Measurements from ENCODE around the gene MAP4K5. TPM values are rescaled to one million over a fixed set of nuclear protein-coding genes. Genes with fewer than 3 reads are reported as not detected.
"Not testable (repeated sequence)": the region's sequence is repeated elsewhere in the genome, so short reads cannot be mapped to it uniquely, and the experiment has no call there.

Gene MAP4K5
- polyA plus RNA-seq, 2 donors, result 15.4 to 20.3 TPM

DNA sequence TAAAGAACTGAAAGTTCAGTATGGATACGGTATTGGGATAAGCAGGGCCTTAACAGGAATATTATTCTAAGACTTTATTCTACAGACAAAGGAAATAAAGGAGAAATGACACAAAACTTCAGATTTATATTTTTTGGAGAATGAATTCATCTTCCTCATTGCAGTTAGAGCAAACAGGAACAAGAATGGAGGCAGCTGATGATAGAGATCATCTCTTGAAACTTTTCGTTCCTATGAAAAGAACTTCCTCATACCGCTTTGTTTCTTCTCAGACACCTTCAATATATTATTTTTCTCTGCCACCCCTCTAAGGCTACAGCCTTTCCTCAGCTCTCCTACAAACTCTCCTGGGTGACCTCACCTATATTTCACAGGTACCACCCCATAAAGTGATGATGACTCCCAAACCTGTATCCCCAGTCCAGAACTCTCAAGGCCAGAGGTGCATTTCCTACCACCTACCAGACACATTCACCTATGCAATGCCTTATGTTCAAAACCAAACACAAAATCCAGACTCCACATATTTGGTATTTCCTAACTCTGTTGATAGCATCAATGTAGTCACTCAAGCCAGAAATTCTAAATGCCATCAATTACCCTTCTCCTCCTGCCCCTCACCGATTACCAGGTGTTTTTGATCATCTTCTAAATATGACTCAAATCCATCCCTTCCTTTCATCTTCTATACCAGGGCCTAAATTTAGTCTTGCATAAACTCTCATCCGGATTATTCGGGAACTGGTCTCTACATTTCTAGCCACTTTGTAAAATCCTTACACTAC lies 7.4 kb downstream of the MAP4K5 start:
- no peaks in the 10 kb centered on the region for H3K36me3 ChIP-seq (ENCODE audit: control insufficient read depth in 2 of 2, insufficient read depth in 2 of 2, low read length in 1 of 2)
- H3K4me3 ChIP-seq (ENCODE audit: low read depth in 1 of 2, low read length in 2 of 2), result no peak overlapping the region
- H3K9me3 ChIP-seq (ENCODE audit: control insufficient read depth in 2 of 2, insufficient read depth in 1 of 2, low read depth in 1 of 2, low read length in 1 of 2), result no peaks in the 10 kb centered on the region
- H3K27me3 ChIP-seq (ENCODE audit: control insufficient read depth in 1 of 2, insufficient read depth in 2 of 2, low read length in 2 of 2), result no peaks in the 10 kb centered on the region
- H3K4me1 ChIP-seq (ENCODE audit: control insufficient read depth in 2 of 2, insufficient read depth in 2 of 2, low read length in 1 of 2), result peaks cover 0 to 4% of the 10 kb centered on the region in 2 donors
- 83 to 86% methylated on average over 6 of the region's 6 CpGs for WGBS, 2 donors
- no peak overlapping the region for H3K27ac ChIP-seq (ENCODE audit: low read depth in 2 of 2, low read length in 1 of 2)

DNA sequence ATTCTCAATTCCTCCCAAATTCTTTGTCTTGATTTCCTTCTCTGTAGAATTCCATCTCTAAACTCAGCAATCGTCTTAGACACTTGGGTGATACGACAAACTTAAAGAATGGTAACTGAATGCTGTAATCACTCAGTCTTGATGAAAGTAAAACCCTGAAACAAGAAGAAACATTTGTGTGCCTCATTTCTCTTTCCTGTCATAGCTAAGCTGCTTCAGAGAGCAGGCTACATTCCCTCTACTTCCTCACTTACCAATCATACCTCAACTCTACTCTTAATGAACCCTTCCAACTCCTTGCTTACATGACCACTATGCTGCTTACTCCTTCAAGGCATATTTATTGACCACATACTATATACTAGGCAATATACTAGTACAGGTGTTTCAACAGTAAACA lies 8.3 kb downstream of the MAP4K5 start:
- H3K27ac ChIP-seq (ENCODE audit: low read depth in 2 of 2, low read length in 1 of 2), result no peak overlapping the region
- WGBS, 2 donors, result 82 to 84% methylated on average over 2 of the region's 2 CpGs
- H3K9me3 ChIP-seq (ENCODE audit: control insufficient read depth in 2 of 2, insufficient read depth in 1 of 2, low read depth in 1 of 2, low read length in 1 of 2), result no peaks in the 10 kb centered on the region
- no peaks in the 10 kb centered on the region for H3K27me3 ChIP-seq (ENCODE audit: control insufficient read depth in 1 of 2, insufficient read depth in 2 of 2, low read length in 2 of 2)
- H3K4me3 ChIP-seq (ENCODE audit: low read depth in 1 of 2, low read length in 2 of 2), result no peak overlapping the region
- H3K36me3 ChIP-seq (ENCODE audit: control insufficient read depth in 2 of 2, insufficient read depth in 2 of 2, low read length in 1 of 2), result no peaks in the 10 kb centered on the region
- H3K4me1 ChIP-seq (ENCODE audit: control insufficient read depth in 2 of 2, insufficient read depth in 2 of 2, low read length in 1 of 2), result no peaks in the 10 kb centered on the region

DNA sequence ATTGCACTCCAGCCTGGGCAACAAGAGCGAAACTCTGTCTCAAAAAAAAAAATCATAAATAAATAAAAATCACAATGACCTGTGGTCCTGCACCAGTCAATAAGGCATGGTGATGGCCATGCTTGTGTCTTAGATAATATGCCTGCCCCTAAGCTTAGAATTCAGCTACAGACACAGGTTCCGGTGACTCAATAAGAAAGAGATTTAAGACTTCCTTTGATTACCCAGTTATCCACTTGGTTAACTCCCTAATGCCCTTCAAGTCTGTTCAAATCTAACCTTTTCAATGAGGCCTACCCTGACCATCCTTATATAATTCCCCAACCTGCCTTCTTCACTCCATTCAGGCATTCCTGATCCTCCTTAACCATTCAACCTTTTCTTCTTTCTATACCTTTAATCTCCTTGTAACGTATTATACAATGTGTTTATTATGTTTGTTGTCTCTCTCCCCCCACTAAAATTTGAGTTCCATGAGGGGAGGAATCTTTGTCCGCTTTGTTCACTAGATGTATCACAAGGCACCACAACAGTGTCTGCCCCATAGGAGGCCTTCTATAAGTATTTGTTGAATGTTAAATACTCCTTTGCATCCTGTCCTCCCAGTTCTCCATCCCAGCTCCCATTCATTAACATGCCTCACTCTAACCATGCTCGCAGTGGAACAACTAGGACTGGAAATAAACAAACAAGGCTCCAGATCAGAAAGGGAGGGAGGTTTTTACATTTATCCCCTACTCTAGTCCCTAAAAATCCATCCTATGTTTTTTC lies 8.9 kb downstream of the MAP4K5 start:
- Histone ChIP-seq H3K27ac (ENCODE audit: low read depth in 2 of 2, low read length in 1 of 2) (no peak overlapping the region), H3K4me3 (ENCODE audit: low read depth in 1 of 2, low read length in 2 of 2) (no peak overlapping the region), H3K27me3 (ENCODE audit: control insufficient read depth in 1 of 2, insufficient read depth in 2 of 2, low read length in 2 of 2) (no peaks in the 10 kb centered on the region), H3K4me1 (ENCODE audit: control insufficient read depth in 2 of 2, insufficient read depth in 2 of 2, low read length in 1 of 2) (no peaks in the 10 kb centered on the region), H3K9me3 (ENCODE audit: control insufficient read depth in 2 of 2, insufficient read depth in 1 of 2, low read depth in 1 of 2, low read length in 1 of 2) (no peaks in the 10 kb centered on the region), H3K36me3 (ENCODE audit: control insufficient read depth in 2 of 2, insufficient read depth in 2 of 2, low read length in 1 of 2) (no peaks in the 10 kb centered on the region)
- 83 to 88% methylated on average over 5 of the region's 5 CpGs for WGBS, 2 donors

DNA sequence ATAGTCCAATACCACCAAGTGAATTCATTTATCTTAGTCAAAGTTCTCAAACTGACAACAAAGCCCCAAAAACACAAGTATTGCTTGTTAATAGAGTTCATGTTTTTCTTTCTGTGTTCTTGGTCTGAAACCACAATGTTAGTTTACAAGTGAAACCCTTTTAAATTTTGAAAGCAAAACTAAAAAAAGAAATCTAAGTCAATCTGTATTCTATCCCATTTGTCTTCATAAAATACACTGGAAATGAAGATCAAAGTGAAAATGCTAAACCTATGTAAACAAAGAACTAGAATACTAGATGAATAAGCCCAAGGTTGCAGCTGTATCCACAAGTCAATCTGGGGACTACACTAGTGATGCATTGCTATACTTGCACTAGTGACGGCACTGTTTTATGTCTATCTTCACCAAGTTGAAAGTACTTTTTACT lies 10.4 kb downstream of the MAP4K5 start:
- Histone ChIP-seq H3K4me3 (ENCODE audit: low read depth in 1 of 2, low read length in 2 of 2) (no peak overlapping the region), H3K27ac (ENCODE audit: low read depth in 2 of 2, low read length in 1 of 2) (no peak overlapping the region), H3K27me3 (ENCODE audit: control insufficient read depth in 1 of 2, insufficient read depth in 2 of 2, low read length in 2 of 2) (no peaks in the 10 kb centered on the region), H3K9me3 (ENCODE audit: control insufficient read depth in 2 of 2, insufficient read depth in 1 of 2, low read depth in 1 of 2, low read length in 1 of 2) (no peaks in the 10 kb centered on the region), H3K4me1 (ENCODE audit: control insufficient read depth in 2 of 2, insufficient read depth in 2 of 2, low read length in 1 of 2) (no peaks in the 10 kb centered on the region), H3K36me3 (ENCODE audit: control insufficient read depth in 2 of 2, insufficient read depth in 2 of 2, low read length in 1 of 2) (no peaks in the 10 kb centered on the region)
- 45 to 50% methylated on average over 1 of the region's 1 CpG for WGBS, 2 donors

DNA sequence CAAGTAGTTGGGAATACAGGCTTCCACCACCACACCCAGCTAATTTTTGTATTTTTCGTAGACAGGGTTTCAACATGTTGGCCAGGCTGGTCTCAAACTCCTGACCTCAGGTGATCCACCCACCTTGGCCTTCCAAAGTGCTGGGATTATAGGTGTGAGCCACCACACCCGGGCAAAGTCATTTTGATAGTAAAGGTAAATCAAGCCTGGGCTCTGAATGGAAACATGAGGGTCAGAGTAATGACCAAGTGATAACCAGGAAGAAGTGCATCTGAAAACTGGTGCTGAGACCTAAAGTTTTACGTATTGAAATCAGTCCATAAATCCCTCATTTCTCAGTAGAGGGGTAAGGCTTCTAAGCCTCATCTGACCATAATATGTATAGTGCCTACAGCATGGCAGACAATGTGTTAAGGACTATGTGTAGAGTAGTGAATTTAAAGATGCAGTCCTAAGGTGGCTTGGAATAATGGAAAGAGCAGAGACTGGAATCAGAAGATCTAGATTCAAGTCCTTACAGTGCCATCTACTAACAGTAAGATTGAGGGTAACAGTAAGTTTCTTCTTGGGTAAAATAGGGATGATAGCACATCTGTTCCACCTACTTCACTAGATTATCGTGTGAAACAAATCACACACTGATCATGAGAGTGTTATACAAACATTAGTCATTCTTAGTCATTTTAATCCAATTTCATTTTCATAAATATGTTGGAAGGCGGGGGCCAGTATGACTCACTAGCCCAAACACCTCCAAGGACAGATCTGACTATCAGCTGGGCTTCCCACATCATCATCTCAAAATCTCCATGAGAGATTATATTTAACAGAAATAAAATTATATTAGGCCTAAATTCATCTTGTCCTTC lies 11.2 kb downstream of the MAP4K5 start:
- H3K4me3 ChIP-seq (ENCODE audit: low read depth in 1 of 2, low read length in 2 of 2), result no peak overlapping the region
- H3K27me3 ChIP-seq (ENCODE audit: control insufficient read depth in 1 of 2, insufficient read depth in 2 of 2, low read length in 2 of 2), result no peaks in the 10 kb centered on the region
- H3K27ac ChIP-seq (ENCODE audit: low read depth in 2 of 2, low read length in 1 of 2), result peak overlapping the region; percentile 6 to 11
- H3K9me3 ChIP-seq (ENCODE audit: control insufficient read depth in 2 of 2, insufficient read depth in 1 of 2, low read depth in 1 of 2, low read length in 1 of 2), result no peaks in the 10 kb centered on the region
- H3K36me3 ChIP-seq (ENCODE audit: control insufficient read depth in 2 of 2, insufficient read depth in 2 of 2, low read length in 1 of 2), result no peaks in the 10 kb centered on the region
- WGBS, 2 donors, result 35 to 37% methylated on average over 5 of the region's 5 CpGs
- H3K4me1 ChIP-seq (ENCODE audit: control insufficient read depth in 2 of 2, insufficient read depth in 2 of 2, low read length in 1 of 2), result no peaks in the 10 kb centered on the region

DNA sequence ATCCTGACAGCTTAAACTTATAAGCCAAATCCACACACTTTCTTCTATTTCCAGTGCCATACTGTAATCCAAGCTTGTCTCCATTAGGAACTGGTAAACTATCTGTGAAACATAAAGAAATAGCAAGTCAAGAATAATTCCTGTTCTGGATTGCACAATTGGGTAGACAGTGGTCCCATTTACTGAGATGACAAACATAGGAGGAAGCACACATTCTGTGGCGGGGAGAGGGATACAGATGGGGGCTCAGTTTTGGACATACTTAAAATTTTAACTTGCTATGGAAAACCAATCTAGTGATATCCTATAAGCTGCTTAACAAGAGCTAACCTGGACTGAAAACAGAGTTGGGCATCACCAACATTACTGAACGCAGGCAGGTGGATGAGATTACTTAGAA lies 16.3 kb downstream of the MAP4K5 start:
- Histone ChIP-seq H3K27me3 (ENCODE audit: control insufficient read depth in 1 of 2, insufficient read depth in 2 of 2, low read length in 2 of 2) (no peaks in the 10 kb centered on the region), H3K36me3 (ENCODE audit: control insufficient read depth in 2 of 2, insufficient read depth in 2 of 2, low read length in 1 of 2) (no peaks in the 10 kb centered on the region), H3K4me1 (ENCODE audit: control insufficient read depth in 2 of 2, insufficient read depth in 2 of 2, low read length in 1 of 2) (no peaks in the 10 kb centered on the region), H3K4me3 (ENCODE audit: low read depth in 1 of 2, low read length in 2 of 2) (no peak overlapping the region), H3K9me3 (ENCODE audit: control insufficient read depth in 2 of 2, insufficient read depth in 1 of 2, low read depth in 1 of 2, low read length in 1 of 2) (no peaks in the 10 kb centered on the region), H3K27ac (ENCODE audit: low read depth in 2 of 2, low read length in 1 of 2) (no peak overlapping the region)
- 90 to 99% methylated on average over 2 of the region's 2 CpGs for WGBS, 2 donors

DNA sequence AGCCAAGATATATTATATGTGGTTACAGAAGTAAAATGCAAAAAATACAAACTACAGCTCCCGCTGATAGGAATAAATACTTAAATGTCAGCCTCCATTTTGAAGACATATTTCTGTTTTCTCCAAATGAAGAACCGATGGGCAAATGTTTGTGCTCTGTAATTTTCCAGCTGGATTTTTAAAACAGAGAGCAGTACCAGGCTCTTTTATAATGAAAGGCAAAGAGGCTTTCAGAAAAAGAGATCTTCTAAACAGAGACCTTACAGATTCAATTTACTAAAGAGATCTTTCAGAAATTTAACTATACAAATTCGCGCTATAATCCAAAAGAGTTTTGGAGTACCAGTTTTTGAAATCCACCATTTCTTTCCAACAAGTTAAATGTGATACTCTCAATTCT lies 19.9 kb downstream of the MAP4K5 start:
- H3K4me3 ChIP-seq (ENCODE audit: low read depth in 1 of 2, low read length in 2 of 2), result no peak overlapping the region
- H3K27ac ChIP-seq (ENCODE audit: low read depth in 2 of 2, low read length in 1 of 2), result no peak overlapping the region
- no peaks in the 10 kb centered on the region for H3K36me3 ChIP-seq (ENCODE audit: control insufficient read depth in 2 of 2, insufficient read depth in 2 of 2, low read length in 1 of 2)
- no peaks in the 10 kb centered on the region for H3K27me3 ChIP-seq (ENCODE audit: control insufficient read depth in 1 of 2, insufficient read depth in 2 of 2, low read length in 2 of 2)
- no peaks in the 10 kb centered on the region for H3K9me3 ChIP-seq (ENCODE audit: control insufficient read depth in 2 of 2, insufficient read depth in 1 of 2, low read depth in 1 of 2, low read length in 1 of 2)
- no peaks in the 10 kb centered on the region for H3K4me1 ChIP-seq (ENCODE audit: control insufficient read depth in 2 of 2, insufficient read depth in 2 of 2, low read length in 1 of 2)
- WGBS, 2 donors, result 91 to 92% methylated on average over 4 of the region's 4 CpGs

DNA sequence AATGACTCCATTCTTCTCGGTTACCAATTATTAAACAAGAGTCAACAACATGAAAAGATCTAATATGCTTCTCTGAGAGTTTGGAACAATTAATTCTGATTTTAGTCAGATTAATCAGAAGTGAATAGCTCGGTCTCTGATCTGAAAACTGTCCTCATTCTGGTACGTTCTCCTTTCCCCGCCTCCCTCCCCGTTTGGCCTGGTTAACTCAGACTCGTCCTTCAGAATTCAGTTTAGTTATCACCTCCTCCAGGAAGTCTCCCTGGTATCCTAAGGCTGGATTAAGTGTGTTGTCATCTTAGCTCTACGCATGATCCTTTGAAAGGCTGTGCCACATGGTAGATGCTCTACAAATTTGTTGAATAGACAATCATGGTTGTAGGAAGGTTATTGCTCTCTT lies 22.2 kb downstream of the MAP4K5 start:
- no peaks in the 10 kb centered on the region for H3K36me3 ChIP-seq (ENCODE audit: control insufficient read depth in 2 of 2, insufficient read depth in 2 of 2, low read length in 1 of 2)
- H3K27ac ChIP-seq (ENCODE audit: low read depth in 2 of 2, low read length in 1 of 2), result no peak overlapping the region
- no peaks in the 10 kb centered on the region for H3K9me3 ChIP-seq (ENCODE audit: control insufficient read depth in 2 of 2, insufficient read depth in 1 of 2, low read depth in 1 of 2, low read length in 1 of 2)
- no peak overlapping the region for H3K4me3 ChIP-seq (ENCODE audit: low read depth in 1 of 2, low read length in 2 of 2)
- no peaks in the 10 kb centered on the region for H3K4me1 ChIP-seq (ENCODE audit: control insufficient read depth in 2 of 2, insufficient read depth in 2 of 2, low read length in 1 of 2)
- 82 to 89% methylated on average over 7 of the region's 7 CpGs for WGBS, 2 donors
- H3K27me3 ChIP-seq (ENCODE audit: control insufficient read depth in 1 of 2, insufficient read depth in 2 of 2, low read length in 2 of 2), result no peaks in the 10 kb centered on the region

DNA sequence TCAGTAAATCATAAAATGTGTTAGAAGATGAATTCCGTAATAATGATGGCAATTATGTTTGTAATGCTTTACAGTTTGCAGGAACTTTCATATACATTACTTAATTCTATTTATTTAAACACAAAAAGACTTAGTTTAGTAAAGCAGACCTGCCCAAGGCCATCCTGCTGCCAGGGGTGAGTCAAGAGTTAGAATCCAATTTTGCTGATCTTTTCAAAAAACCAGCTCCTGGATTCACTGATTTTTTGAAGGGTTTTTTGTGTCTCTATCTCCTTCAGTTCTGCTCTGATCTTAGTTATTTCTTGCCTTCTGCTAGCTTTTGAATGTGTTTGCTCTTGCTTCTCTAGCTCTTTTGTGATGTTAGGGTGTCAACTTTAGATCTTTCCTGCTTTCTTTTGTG lies 25.3 kb downstream of the MAP4K5 start:
- not testable (repeated sequence) for H3K27ac ChIP-seq (ENCODE audit: low read depth in 2 of 2, low read length in 1 of 2); H3K9me3 ChIP-seq (ENCODE audit: control insufficient read depth in 2 of 2, insufficient read depth in 1 of 2, low read depth in 1 of 2, low read length in 1 of 2); H3K36me3 ChIP-seq (ENCODE audit: control insufficient read depth in 2 of 2, insufficient read depth in 2 of 2, low read length in 1 of 2); H3K4me1 ChIP-seq (ENCODE audit: control insufficient read depth in 2 of 2, insufficient read depth in 2 of 2, low read length in 1 of 2); H3K4me3 ChIP-seq (ENCODE audit: low read depth in 1 of 2, low read length in 2 of 2); H3K27me3 ChIP-seq (ENCODE audit: control insufficient read depth in 1 of 2, insufficient read depth in 2 of 2, low read length in 2 of 2)
- WGBS, 2 donors, result 88 to 95% methylated on average over 1 of the region's 1 CpG

Measured in esophagus (tissue), 2 donors.